Spleen (tissue), 11 donors: ENCODE measurements around the gene PRKG2. TPM values are rescaled to one million over a fixed set of nuclear protein-coding genes. Genes with fewer than 3 reads are reported as not detected.

Experiments
- DNase-seq: peaks from one replicate; pipeline ENCODE4 v3.0.0-alpha.2; 2020
- H3K27ac ChIP-seq, 8 donors: fragments of 200-600 bp; sonication (generic) in 7 of 8; 1 replicate in 4 of 8; 2 replicates in 4 of 8; pipeline versions ENCODE4 v1.5.0 to v1.8.0; 2016 to 2021; ENCODE audit warnings: inconsistent platforms in 4 of 8, mild to moderate bottlenecking in 4 of 8, moderate library complexity in 1 of 8
- H3K27me3 ChIP-seq, 7 donors: fragments of 200-600 bp; sonication (generic) in 6 of 7; replicated peaks in 1 of 7; 1 replicate in 4 of 7; 2 replicates in 3 of 7; pipeline versions ENCODE4 v1.5.0 to v1.8.0; 2016 to 2021; ENCODE audit warnings: inconsistent platforms in 3 of 7, mild to moderate bottlenecking in 1 of 7
- H3K36me3 ChIP-seq, 6 donors: fragments of 200-600 bp; sonication (generic) in 5 of 6; 1 replicate in 4 of 6; 2 replicates in 2 of 6; pipeline versions ENCODE4 v1.5.0 to v1.8.0; 2016 to 2021; ENCODE audit warnings: inconsistent platforms in 2 of 6
- H3K4me1 ChIP-seq, 6 donors: fragments of 200-600 bp; sonication (generic) in 5 of 6; 1 replicate in 3 of 6; 2 replicates in 3 of 6; pipeline versions ENCODE4 v1.5.0 to v1.8.0; 2016 to 2021; ENCODE audit warnings: inconsistent platforms in 3 of 6
- H3K4me3 ChIP-seq, 8 donors: fragments of 200-600 bp; sonication (generic) in 7 of 8; 1 replicate in 4 of 8; 2 replicates in 4 of 8; pipeline versions ENCODE4 v1.5.0 to v1.8.0; 2016 to 2021; ENCODE audit warnings: inconsistent platforms in 4 of 8, mild to moderate bottlenecking in 4 of 8, moderate library complexity in 2 of 8
- H3K9me3 ChIP-seq, 8 donors: fragments of 200-600 bp; sonication (generic) in 7 of 8; 1 replicate in 4 of 8; 2 replicates in 4 of 8; pipeline versions ENCODE4 v1.5.0 to v1.8.0; 2016 to 2021; ENCODE audit warnings: inconsistent platforms in 4 of 8
- POLR2A ChIP-seq, 3 donors: fragments of 450-650 bp; IDR thresholded peaks; one replicate each; pipeline ENCODE4 v1.5.1; 2017; ENCODE audit warnings: antibody characterized with exemption in 3 of 3, mild to moderate bottlenecking in 1 of 3
- POLR2AphosphoS5 ChIP-seq, 3 donors: sonication (generic); formaldehyde crosslinking; IDR thresholded peaks; one replicate each; pipeline ENCODE4 v1.5.1; 2017; ENCODE audit warnings: antibody characterized with exemption in 3 of 3
- WGBS, 5 donors: extraction: QIAGEN DNeasy Blood & Tissue Kit in 3 of 5; methylation state at CpG; one replicate each; pipeline versions ENCODE4 v1.1.5 to v1.1.7; 2013 to 2018; 5-methylcytosine and 5-hydroxymethylcytosine counted together
- intact Hi-C: fragments of 100-400 bp; cut with DNase I; formaldehyde crosslinking; loops from one replicate; pipeline ENCODE4 v1.15.0; 2023; ENCODE audit warnings: low total_unique reads
- polyA plus RNA-seq, 3 donors: library from polyadenylated mRNA; stranded (reverse); fragments of 200-250 nt; gene quantifications; one replicate each; pipeline ENCODE4 v1.2.1, GENCODE V29; 2013
- total RNA-seq, 7 donors: library from RNA; depleted of rRNA in 3 of 7; stranded (reverse); fragments of >200 nt in 3 of 7; fragmentation: NEBNext Ultra II Directional in 4 of 7; extraction: Animal tissue kit (Norgen Biotek cat#: 25700) in 4 of 7; gene quantifications; one replicate each; pipeline versions ENCODE4 v1.1.0 to v1.2.1, GENCODE V29; 2016 to 2021
- TF ChIP-seq, protein P1 (sequence below), 11 experiments: fragments of 200-600 bp in 7 of 11; fragments of 450-650 bp in 4 of 11; sonication (generic) in 4 of 11; IDR thresholded peaks in 8 of 11; conservative IDR thresholded peaks in 3 of 11; 1 replicate in 7 of 11; 2 replicates in 4 of 11; pipeline versions ENCODE4 v1.4.0 to v1.8.0; 2016 to 2021; ENCODE audit warnings: antibody characterized with exemption in 11 of 11, inconsistent platforms in 4 of 11, mild to moderate bottlenecking in 1 of 11
- donor health status: healthy with polysubstance abuse.
- donor health status: DM: no; HTN: no; CAD: no; lungs with moderate emphysema.
- donor health status: DM: no; HTN: no; CAD: no.
- donor health status: Bipolar disorder and iron deficiency.
- donor health status: healthy.
- donor health status: DM: no; HTN: no; CAD: no.
- donor health status: DM: yes; HTN: yes; CAD: no.

Gene PRKG2
- total and polyA plus RNA-seq, 10 donors, result 0.06 to 0.51 (median 0.29) TPM

DNA sequence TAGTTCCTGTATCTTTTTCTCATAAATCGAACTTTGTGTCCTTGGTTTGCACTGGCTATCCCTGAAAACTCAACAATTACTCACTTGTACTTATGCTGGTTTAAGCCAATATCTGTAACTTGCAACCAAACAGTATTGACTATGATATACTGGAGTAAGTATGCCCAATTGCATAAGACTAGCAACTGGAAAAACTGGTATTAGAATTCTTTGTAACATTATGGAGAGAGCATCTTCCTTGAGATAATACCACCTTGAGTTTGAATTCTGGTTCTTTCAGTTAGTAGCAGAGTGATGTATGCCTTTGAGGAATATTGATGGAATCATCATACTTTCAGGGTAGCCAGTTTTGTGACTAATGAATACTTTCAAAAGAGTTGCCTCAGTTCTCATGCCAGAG lies 156.4 kb downstream of the PRKG2 start:
- Histone ChIP-seq H3K27me3 (no peaks in the 10 kb centered on the region), H3K36me3 (no peaks in the 10 kb centered on the region), H3K9me3 (no peaks in the 10 kb centered on the region), H3K27ac (no peak overlapping the region), H3K4me3 (no peak overlapping the region), H3K4me1 (no peaks in the 10 kb centered on the region)
- no peak for DNase-seq
- TF ChIP-seq, protein P1, sequence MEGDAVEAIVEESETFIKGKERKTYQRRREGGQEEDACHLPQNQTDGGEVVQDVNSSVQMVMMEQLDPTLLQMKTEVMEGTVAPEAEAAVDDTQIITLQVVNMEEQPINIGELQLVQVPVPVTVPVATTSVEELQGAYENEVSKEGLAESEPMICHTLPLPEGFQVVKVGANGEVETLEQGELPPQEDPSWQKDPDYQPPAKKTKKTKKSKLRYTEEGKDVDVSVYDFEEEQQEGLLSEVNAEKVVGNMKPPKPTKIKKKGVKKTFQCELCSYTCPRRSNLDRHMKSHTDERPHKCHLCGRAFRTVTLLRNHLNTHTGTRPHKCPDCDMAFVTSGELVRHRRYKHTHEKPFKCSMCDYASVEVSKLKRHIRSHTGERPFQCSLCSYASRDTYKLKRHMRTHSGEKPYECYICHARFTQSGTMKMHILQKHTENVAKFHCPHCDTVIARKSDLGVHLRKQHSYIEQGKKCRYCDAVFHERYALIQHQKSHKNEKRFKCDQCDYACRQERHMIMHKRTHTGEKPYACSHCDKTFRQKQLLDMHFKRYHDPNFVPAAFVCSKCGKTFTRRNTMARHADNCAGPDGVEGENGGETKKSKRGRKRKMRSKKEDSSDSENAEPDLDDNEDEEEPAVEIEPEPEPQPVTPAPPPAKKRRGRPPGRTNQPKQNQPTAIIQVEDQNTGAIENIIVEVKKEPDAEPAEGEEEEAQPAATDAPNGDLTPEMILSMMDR (IDR thresholded peaks at IDR 0.05 in 8 of 11, conservative IDR thresholded peaks at IDR 0.05 in 3 of 11), result no peak
- intact Hi-C loops, result no loop called here
- 34 to 71% (median 54%) methylated on average over 1 of the region's 1 CpG for WGBS, 5 donors

GRCh38 chr4:81052119-81053068 lies 162.6 kb downstream of the PRKG2 start:
- Histone ChIP-seq H3K27ac (no peak overlapping the region), H3K27me3 (no peaks in the 10 kb centered on the region), H3K4me1 (peaks cover 0 to 8% (median 5%) of the 10 kb centered on the region in 6 donors), H3K36me3 (no peaks in the 10 kb centered on the region), H3K4me3 (no peak overlapping the region), H3K9me3 (no peaks in the 10 kb centered on the region)
- WGBS, 5 donors, result 57 to 64% (median 62%) methylated on average over 7 of the region's 7 CpGs
- no peak for TF ChIP-seq POLR2AphosphoS5 (IDR thresholded peaks at IDR 0.05)
- TF ChIP-seq, protein P1 (IDR thresholded peaks at IDR 0.05 in 8 of 11, conservative IDR thresholded peaks at IDR 0.05 in 3 of 11), result peak in 10 of 11 experiments; percentile 19 to 72 (median 51)
- intact Hi-C loops, result no loop called here
- no peak for DNase-seq

DNA sequence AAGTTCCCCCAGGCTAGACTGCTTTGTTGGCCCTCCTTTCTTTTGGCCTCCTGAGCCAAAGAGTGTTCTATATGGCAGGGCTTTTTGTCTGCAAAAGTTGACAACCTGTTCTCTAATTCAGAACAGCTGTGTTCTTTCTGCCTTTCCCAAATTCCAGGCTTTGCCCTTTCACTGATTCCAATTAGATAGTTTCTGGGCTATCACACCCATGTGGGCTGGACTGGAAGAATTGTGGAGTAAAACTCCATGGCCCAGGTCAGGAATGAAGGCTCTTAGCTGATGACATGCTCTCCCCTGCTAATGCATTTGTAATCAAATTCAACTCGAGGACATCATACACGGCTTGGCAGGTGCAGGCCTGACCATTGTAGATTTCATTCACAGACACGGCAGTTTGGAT lies 165.1 kb downstream of the PRKG2 start:
- H3K4me3 ChIP-seq, result no peak overlapping the region
- no peaks in the 10 kb centered on the region for H3K9me3 ChIP-seq
- intact Hi-C loops, result no loop called here
- no peak overlapping the region for H3K27ac ChIP-seq
- H3K36me3 ChIP-seq, result no peaks in the 10 kb centered on the region
- no peak for DNase-seq
- no peak for TF ChIP-seq POLR2A (IDR thresholded peaks at IDR 0.05)
- TF ChIP-seq POLR2AphosphoS5 (IDR thresholded peaks at IDR 0.05), result no peak
- TF ChIP-seq, protein P1 (IDR thresholded peaks at IDR 0.05 in 8 of 11, conservative IDR thresholded peaks at IDR 0.05 in 3 of 11), result no peak
- WGBS, 5 donors, result 49 to 85% (median 77%) methylated on average over 3 of the region's 3 CpGs
- H3K4me1 ChIP-seq, result peaks cover 0 to 8% (median 5%) of the 10 kb centered on the region in 6 donors
- H3K27me3 ChIP-seq, result peaks cover 0 to 8% (median 0%) of the 10 kb centered on the region in 7 donors

DNA sequence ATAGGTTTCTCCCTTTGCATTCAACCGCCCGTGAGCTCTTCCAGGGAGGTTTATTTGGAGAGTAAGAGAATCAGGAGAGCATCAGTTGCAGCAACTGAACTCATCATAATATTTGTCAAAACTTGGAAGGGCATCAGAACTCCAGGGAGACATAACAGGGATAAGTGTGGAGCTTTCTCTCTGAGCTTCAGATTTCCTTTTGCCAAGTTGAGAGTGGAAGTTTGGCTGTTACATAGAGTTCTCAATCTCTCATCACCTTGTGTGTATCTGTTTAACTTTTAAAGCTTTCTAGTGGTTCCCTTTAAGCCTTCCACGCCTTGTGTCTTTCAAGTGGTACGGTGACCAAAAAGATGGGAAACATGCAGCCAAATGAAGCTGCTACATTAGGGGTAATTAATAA lies 165.7 kb downstream of the PRKG2 start:
- intact Hi-C loops, result no loop called here
- 86 to 94% (median 91%) methylated on average over 4 of the region's 4 CpGs for WGBS, 5 donors
- Histone ChIP-seq H3K36me3 (no peaks in the 10 kb centered on the region), H3K4me1 (peaks cover 0 to 8% (median 5%) of the 10 kb centered on the region in 6 donors), H3K27ac (no peak overlapping the region), H3K27me3 (peaks cover 0 to 8% (median 0%) of the 10 kb centered on the region in 7 donors), H3K4me3 (no peak overlapping the region), H3K9me3 (no peaks in the 10 kb centered on the region)
- no peak for TF ChIP-seq POLR2AphosphoS5 (IDR thresholded peaks at IDR 0.05)
- TF ChIP-seq, protein P1 (IDR thresholded peaks at IDR 0.05 in 8 of 11, conservative IDR thresholded peaks at IDR 0.05 in 3 of 11), result no peak
- DNase-seq, result no peak
